WERI-Rb-1 (cell line): Measurements from ENCODE around the gene PSD.
A peak's percentile ranks its signal among the peaks of the same experiment; 100 is the strongest.

Experiments used
- DNase-seq: peaks from one replicate; pipeline ENCODE4 v3.0.0-alpha.2; 2020
- H3K27ac ChIP-seq: fragments of 250-450 bp; sonication (Bioruptor Pico); 2 replicates; pipeline ENCODE4 v1.5.1; 2020; ENCODE audit warnings: mild to moderate bottlenecking, moderate library complexity
- H3K27me3 ChIP-seq: fragments of 250-450 bp; sonication (Bioruptor Pico); 2 replicates; pipeline ENCODE4 v1.5.1; 2021; ENCODE audit warnings: mild to moderate bottlenecking, low read depth, moderate library complexity; ENCODE audit not compliant: insufficient read depth, severe bottlenecking
- H3K36me3 ChIP-seq: fragments of 250-450 bp; sonication (Bioruptor Pico); 2 replicates; pipeline ENCODE4 v1.5.1; 2020; ENCODE audit warnings: mild to moderate bottlenecking, moderate library complexity
- H3K4me3 ChIP-seq: 2 replicates; pipeline ENCODE4 v1.5.1; 2011; ENCODE audit warnings: low read depth, mild to moderate bottlenecking, control low read depth, low read length
- H3K9me3 ChIP-seq: fragments of 250-450 bp; sonication (Bioruptor Pico); 2 replicates; pipeline ENCODE4 v1.5.1; 2021; ENCODE audit warnings: mild to moderate bottlenecking, moderate library complexity; ENCODE audit not compliant: severe bottlenecking
- TF ChIP-seq, protein P1 (sequence below): IDR thresholded peaks from 2 replicates; pipeline ENCODE4 v1.5.1; 2011; ENCODE audit warnings: low read depth, mild to moderate bottlenecking, control low read depth, inconsistent platforms, low read length

Gene PSD

DNA sequence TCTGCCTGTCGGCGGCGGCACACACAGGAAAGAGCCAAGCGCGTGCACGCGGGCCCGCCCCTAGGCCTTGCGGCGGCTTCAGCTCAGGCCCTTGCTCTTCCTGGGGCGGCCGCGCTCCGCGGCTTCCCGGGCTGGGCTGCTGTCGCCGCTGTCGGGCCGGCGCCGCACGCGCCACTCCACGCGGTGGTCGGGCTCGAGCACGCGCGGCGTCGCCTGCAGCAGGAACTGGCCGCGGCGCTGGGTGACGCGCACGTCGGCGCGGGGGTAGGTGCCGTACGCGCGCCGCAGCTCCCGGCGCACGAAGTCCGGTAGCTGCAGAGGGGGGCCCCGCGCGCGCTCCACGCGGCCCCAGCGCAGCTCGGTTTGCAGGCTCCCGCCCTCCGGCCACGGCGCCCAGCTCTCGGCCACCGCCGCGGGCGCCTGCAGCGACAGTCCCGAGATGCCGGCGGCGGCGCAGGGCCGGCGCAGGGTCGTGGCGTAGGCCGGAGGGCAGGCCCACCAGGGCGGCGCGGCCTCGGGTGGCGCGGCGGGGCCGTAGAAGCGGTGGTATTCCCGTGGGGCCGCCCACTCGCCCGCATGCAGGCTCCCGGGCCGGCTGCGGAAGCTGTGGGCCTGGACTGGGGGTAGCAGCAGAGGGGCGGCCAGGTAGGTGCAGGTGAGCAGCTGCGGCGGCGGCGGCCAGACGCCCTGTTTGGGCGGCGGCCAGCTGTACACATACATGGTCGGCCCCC lies 32.0 kb upstream of the PSD start:
- H3K27ac ChIP-seq: peak overlapping the region; percentile 95
- H3K27me3 ChIP-seq: no peaks in the 10 kb centered on the region
- H3K36me3 ChIP-seq: peaks cover 15% of the 10 kb centered on the region
- no peaks in the 10 kb centered on the region for H3K9me3 ChIP-seq
- peak; percentile 85 for DNase-seq
- peak overlapping the region; percentile 73 for H3K4me3 ChIP-seq
- TF ChIP-seq, protein P1, sequence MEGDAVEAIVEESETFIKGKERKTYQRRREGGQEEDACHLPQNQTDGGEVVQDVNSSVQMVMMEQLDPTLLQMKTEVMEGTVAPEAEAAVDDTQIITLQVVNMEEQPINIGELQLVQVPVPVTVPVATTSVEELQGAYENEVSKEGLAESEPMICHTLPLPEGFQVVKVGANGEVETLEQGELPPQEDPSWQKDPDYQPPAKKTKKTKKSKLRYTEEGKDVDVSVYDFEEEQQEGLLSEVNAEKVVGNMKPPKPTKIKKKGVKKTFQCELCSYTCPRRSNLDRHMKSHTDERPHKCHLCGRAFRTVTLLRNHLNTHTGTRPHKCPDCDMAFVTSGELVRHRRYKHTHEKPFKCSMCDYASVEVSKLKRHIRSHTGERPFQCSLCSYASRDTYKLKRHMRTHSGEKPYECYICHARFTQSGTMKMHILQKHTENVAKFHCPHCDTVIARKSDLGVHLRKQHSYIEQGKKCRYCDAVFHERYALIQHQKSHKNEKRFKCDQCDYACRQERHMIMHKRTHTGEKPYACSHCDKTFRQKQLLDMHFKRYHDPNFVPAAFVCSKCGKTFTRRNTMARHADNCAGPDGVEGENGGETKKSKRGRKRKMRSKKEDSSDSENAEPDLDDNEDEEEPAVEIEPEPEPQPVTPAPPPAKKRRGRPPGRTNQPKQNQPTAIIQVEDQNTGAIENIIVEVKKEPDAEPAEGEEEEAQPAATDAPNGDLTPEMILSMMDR: no peak

DNA sequence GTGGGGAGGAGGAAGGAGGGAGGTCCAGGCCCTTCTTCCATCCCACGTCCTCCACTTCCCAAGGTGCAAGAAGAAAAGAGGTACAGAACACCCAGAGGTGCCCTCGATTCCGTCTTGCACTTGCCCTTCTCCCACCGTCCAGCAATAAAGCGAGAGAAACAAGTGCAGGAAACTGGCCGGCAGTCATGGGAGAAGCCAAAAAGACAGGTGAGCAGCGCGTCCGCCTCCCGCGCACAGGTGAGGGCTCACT lies 31.5 kb upstream of the PSD start:
- TF ChIP-seq, protein P1: no peak
- DNase-seq: no peak
- Histone ChIP-seq H3K4me3 (peak overlapping the region; percentile 72), H3K27ac (peak overlapping the region; percentile 95), H3K9me3 (no peaks in the 10 kb centered on the region), H3K27me3 (no peaks in the 10 kb centered on the region), H3K36me3 (peaks cover 12% of the 10 kb centered on the region)

DNA sequence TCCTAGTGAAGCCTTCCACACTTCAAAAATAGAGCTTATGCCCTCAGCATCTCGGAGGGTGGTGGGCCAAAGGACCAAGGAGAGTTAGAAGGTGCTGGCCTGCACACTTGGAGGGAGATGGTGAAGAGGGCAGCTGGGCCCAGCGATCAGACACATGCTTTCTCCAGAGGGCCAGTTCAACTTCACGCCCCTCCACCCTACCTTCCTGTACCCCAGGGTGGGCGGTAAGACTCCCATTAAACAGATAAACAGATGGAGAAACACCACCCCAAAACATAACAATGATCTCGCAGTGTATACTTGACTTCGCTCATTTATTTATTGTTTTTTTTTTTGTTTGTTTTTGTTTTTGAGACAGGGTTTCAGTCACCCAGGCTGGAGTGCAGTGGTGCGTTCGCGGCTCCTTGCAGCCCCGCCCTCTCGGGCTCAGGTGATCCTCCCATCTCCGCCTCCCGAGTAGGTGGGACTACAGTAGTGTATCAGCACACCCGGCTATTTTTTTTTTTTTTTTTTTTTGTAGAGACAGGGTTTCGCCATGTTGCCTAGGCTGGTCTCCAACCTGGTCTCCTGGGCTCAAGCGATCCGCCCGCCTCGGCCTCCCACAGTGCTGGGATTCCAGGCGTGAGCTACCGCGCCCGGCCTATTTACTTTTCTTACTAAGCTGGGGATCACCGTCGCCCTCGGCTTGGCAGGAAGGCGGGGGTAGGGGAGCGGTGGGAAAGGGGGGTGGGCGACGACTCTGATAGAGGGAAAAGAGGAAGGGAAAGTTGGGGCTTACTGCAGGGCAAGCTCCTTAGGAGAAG lies 30.9 kb upstream of the PSD start:
- peak; percentile 83 for DNase-seq
- H3K27me3 ChIP-seq: no peaks in the 10 kb centered on the region
- TF ChIP-seq, protein P1: no peak
- no peaks in the 10 kb centered on the region for H3K9me3 ChIP-seq
- H3K27ac ChIP-seq: peak overlapping the region; percentile 95
- peak overlapping the region; percentile 72 for H3K4me3 ChIP-seq
- peaks cover 12% of the 10 kb centered on the region for H3K36me3 ChIP-seq

DNA sequence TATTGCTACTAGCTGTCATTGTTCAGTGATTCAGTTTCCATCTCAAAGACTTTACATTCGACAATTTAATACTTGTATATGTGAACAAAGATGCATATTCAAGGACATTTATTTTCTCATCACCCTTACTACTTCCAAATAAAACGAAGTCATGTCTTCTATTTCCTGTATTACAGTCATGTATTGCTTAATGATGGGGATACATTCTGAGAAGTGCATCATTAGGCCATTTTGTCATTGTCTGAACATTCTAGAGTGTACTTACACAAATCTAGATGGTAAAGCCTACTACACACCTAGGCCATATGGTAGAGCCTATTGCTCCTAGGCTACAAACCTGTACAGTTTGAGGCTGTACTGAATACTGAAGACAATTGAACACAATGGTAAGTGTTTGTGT lies 26.3 kb upstream of the PSD start:
- Histone ChIP-seq H3K9me3 (no peaks in the 10 kb centered on the region), H3K27me3 (no peaks in the 10 kb centered on the region), H3K36me3 (no peaks in the 10 kb centered on the region), H3K27ac (no peak overlapping the region), H3K4me3 (no peak overlapping the region)
- TF ChIP-seq, protein P1: no peak
- no peak for DNase-seq

DNA sequence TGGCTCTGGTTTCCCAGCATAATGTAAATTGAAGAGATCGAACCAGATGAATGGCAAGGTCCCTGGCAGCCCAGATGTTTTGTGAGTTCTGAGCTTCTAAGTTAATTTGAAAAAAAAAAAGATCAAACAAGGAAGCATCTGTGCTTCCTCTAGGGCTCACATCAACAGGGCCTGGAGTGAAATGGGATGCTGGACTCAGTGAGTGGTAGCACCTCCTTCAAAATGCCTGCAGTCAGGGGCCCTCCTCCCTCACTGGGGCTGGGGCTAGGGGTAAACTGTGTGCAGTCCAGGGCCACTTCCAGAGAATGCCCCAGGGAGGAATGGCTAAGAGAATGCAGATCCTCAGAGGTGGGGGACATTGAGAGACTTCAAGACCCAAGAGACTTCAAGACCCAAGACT lies 19.8 kb upstream of the PSD start:
- no peaks in the 10 kb centered on the region for H3K9me3 ChIP-seq
- no peak overlapping the region for H3K4me3 ChIP-seq
- H3K27ac ChIP-seq: no peak overlapping the region
- DNase-seq: no peak
- no peaks in the 10 kb centered on the region for H3K36me3 ChIP-seq
- TF ChIP-seq, protein P1: no peak
- H3K27me3 ChIP-seq: no peaks in the 10 kb centered on the region
